PFSK-1 (cell line): ENCODE data around the gene GPR25. TPM values are rescaled to one million over a fixed set of nuclear protein-coding genes. Genes with fewer than 3 reads are reported as not detected.

Experiments
- FOXP2 ChIP-seq: optimal IDR thresholded peaks from 2 replicates; pipeline ENCODE3; 2011; ENCODE audit warnings: borderline replicate concordance, control low read depth, inconsistent platforms; ENCODE audit not compliant: insufficient read depth; ENCODE audit errors: extremely low read length, extremely low read depth
- POLR2AphosphoS5 ChIP-seq: IDR thresholded peaks from 2 replicates; pipeline ENCODE4 v1.6.1; 2012; ENCODE audit warnings: low read depth, mild to moderate bottlenecking, control low read depth, low read length, moderate library complexity
- REST ChIP-seq, 2 experiments: IDR thresholded peaks; 2 replicates each; pipeline versions ENCODE4 v1.6.1 to v1.8.0; 2011 to 2012; ENCODE audit warnings: low read depth in 2 of 2, low read length in 2 of 2, control low read depth in 1 of 2, inconsistent platforms in 1 of 2, mild to moderate bottlenecking in 1 of 2, moderate library complexity in 1 of 2; ENCODE audit not compliant: insufficient read depth in 1 of 2
- SIN3A ChIP-seq: IDR thresholded peaks from 2 replicates; pipeline ENCODE4 v1.6.1; 2012; ENCODE audit warnings: mild to moderate bottlenecking, low read length, moderate library complexity, borderline replicate concordance; ENCODE audit not compliant: insufficient read depth
- TAF1 ChIP-seq: IDR thresholded peaks from 2 replicates; pipeline ENCODE4 v1.6.1; 2012; ENCODE audit warnings: low read length, control low read depth, borderline replicate concordance; ENCODE audit not compliant: insufficient read depth
- polyA plus RNA-seq: library from polyadenylated mRNA; unstranded; fragments of >200 nt; gene quantifications from one replicate; pipeline ENCODE4 v1.2.1, GENCODE V29; 2012; ENCODE audit warnings: low read depth, missing spikeins; ENCODE audit not compliant: insufficient read length

Gene GPR25
- polyA plus RNA-seq: not detected

- TF ChIP-seq SIN3A (no peak), TAF1 (no peak), POLR2AphosphoS5 (no peak), FOXP2 (no peak), REST (IDR thresholded peaks at IDR 0.05; ENCODE audit: insufficient read depth in 1 of 2, low read depth in 2 of 2, low read length in 2 of 2) (no peak)
These were observed at the start of gene GPR25 for GRCh38 chr1:200872446-200873115. TSS of gene GPR25 (plus strand) at chr1:200872981. CDS start at chr1:200873038, 57 bp downstream.

- TF ChIP-seq REST (IDR thresholded peaks at IDR 0.05; ENCODE audit: insufficient read depth in 1 of 2, low read depth in 2 of 2, low read length in 2 of 2) (no peak), FOXP2 (no peak), SIN3A (no peak), POLR2AphosphoS5 (no peak), TAF1 (no peak)
These were observed 41.7 kb upstream of the GPR25 start for GRCh38 chr1:200831091-200831490.

- no peak for TF ChIP-seq TAF1
- TF ChIP-seq REST (IDR thresholded peaks at IDR 0.05; ENCODE audit: insufficient read depth in 1 of 2, low read depth in 2 of 2, low read length in 2 of 2): no peak
- no peak for TF ChIP-seq POLR2AphosphoS5
- no peak for TF ChIP-seq FOXP2
- no peak for TF ChIP-seq SIN3A
These were observed 38.4 kb upstream of the GPR25 start for GRCh38 chr1:200834383-200834782.

GRCh38 chr1:200836213-200836612, 36.6 kb upstream of the GPR25 start:
- TF ChIP-seq REST (IDR thresholded peaks at IDR 0.05; ENCODE audit: insufficient read depth in 1 of 2, low read depth in 2 of 2, low read length in 2 of 2) (no peak), POLR2AphosphoS5 (no peak), SIN3A (no peak), TAF1 (no peak), FOXP2 (no peak)

- TF ChIP-seq FOXP2: no peak
- TF ChIP-seq TAF1: no peak
- no peak for TF ChIP-seq SIN3A
- TF ChIP-seq REST (IDR thresholded peaks at IDR 0.05; ENCODE audit: insufficient read depth in 1 of 2, low read depth in 2 of 2, low read length in 2 of 2): no peak
- TF ChIP-seq POLR2AphosphoS5: no peak
These were observed 34.7 kb upstream of the GPR25 start for GRCh38 chr1:200837931-200838571.
